ENCODE measurements around the gene RAB17.

RAB17 gene

GRCh38 chr2:237538901-237539300 is 51.6 kb downstream of the RAB17 start:
- DNase-seq (ENCODE audit: low spot score): no peak

- peak; percentile 3 for DNase-seq (ENCODE audit: low spot score)
These were observed 52.4 kb downstream of the RAB17 start for GRCh38 chr2:237538001-237538720.

- no peak for DNase-seq (ENCODE audit: low spot score)
These were observed 53.9 kb downstream of the RAB17 start for GRCh38 chr2:237536617-237537016.

GRCh38 chr2:237536083-237536415 is 54.5 kb downstream of the RAB17 start:
- DNase-seq (ENCODE audit: low spot score): no peak

- DNase-seq (ENCODE audit: low spot score): no peak
These were observed 55.0 kb downstream of the RAB17 start for GRCh38 chr2:237535385-237536082.

- DNase-seq (ENCODE audit: low spot score): no peak
These were observed 56.2 kb downstream of the RAB17 start for GRCh38 chr2:237534380-237534779.

- peak; percentile 7 for DNase-seq (ENCODE audit: low spot score)
These were observed 56.8 kb downstream of the RAB17 start for GRCh38 chr2:237533668-237534161.

- no peak for DNase-seq (ENCODE audit: low spot score)
These were observed 58.4 kb downstream of the RAB17 start for GRCh38 chr2:237532160-237532559.

- no peak for DNase-seq (ENCODE audit: low spot score)
These were observed 59.8 kb downstream of the RAB17 start for GRCh38 chr2:237530472-237531433.

- DNase-seq (ENCODE audit: low spot score): no peak
These were observed 60.8 kb downstream of the RAB17 start for GRCh38 chr2:237529452-237530402.

GRCh38 chr2:237527766-237528165 is 62.8 kb downstream of the RAB17 start:
- DNase-seq (ENCODE audit: low spot score): no peak

GRCh38 chr2:237527233-237527632 is 63.3 kb downstream of the RAB17 start:
- no peak for DNase-seq (ENCODE audit: low spot score)

- DNase-seq (ENCODE audit: low spot score): no peak
These were observed 64.9 kb downstream of the RAB17 start for GRCh38 chr2:237525559-237526157.

- no peak for DNase-seq (ENCODE audit: low spot score)
These were observed 65.9 kb downstream of the RAB17 start for GRCh38 chr2:237524631-237525030.
